HPDE6-E6E7 (cell line): Measurements from ENCODE around the gene SLC22A1.

Experiments used
- DNase-seq: peaks from one replicate; pipeline ENCODE4 v3.0.0; 2011; ENCODE audit warnings: missing footprints; ENCODE audit errors: extremely low spot score

The SLC22A1 gene

DNA sequence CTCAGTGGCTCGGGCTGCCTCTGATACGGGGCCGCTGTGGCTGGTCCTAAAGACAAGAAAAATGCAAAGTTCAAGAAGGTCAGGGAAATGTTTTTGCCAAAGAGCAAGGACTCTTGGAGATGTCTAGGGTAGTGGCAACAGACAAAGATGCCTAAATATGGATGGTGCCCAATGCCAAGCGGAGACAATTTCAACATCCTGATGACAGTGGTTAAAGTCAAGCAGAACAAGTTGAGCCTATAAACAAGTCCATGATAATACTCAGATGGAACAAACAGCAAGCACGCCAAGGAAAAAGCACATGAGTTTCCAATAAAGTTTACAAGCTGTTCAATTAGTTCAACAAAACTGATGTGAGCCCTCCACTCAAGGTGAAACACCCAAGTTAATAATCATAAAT is 51.1 kb downstream of the SLC22A1 start:
- DNase-seq, result no peak

DNA sequence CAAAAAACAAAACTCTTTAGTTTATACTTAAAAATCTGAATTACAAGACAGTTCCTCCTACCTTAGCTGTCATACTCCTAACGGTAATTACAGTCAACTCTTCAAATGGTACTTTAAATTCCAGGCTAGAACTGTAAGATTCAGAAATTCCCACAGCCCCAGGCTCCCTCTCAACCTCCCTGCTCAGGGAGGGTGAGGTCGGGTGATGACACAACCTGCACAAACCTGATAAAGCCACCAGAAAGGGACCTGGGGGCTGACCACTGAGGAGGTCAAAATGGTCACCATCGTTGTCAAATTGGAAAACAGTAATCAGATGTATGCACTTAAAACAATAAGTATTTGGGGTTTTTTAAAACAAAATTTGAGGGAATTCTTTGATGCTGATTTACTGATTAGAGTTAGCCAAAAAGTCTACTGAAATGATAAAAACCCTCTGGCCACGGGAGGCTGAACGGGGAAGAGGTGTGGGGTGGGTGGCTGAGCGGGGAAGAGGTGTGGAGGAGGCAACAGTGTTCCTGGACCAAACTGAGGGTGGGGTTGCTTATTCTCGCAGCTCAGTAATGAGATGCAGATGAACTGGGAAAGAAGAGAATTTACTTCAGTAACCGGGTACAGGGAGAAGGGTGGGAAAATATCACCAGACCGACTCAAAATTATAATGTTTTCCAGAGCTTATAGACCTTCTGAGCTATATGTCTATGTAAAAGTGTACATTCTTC is 52.4 kb downstream of the SLC22A1 start:
- no peak for DNase-seq

GRCh38 chr6:160174681-160175080 is 53.1 kb downstream of the SLC22A1 start:
- DNase-seq, result no peak

- no peak for DNase-seq
These were observed 55.6 kb downstream of the SLC22A1 start for GRCh38 chr6:160177220-160177619.

DNA sequence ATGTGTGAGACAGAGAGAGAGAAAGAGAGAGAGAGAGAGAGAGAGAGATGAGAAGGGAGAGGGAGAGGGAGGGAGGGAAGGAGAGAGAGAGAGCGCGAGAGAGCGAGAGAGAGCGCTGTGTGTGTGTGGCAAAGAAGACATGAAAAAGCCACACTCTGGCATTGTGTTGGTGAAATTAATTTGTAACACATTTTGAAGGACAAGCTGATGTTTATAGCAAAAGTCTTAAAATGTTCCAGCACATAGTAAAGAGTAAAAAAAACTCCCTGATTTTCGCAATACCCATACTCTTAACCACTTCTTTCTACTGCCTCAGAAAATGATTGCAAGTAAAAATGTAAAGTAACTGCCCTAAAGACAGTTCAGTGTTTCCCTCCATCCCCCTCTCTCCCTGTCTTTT is 56.7 kb downstream of the SLC22A1 start:
- no peak for DNase-seq

GRCh38 chr6:160180706-160181105 is 59.1 kb downstream of the SLC22A1 start:
- no peak for DNase-seq

GRCh38 chr6:160188773-160189172 is 67.2 kb downstream of the SLC22A1 start:
- DNase-seq, result no peak

GRCh38 chr6:160190081-160190480 is 68.5 kb downstream of the SLC22A1 start:
- no peak for DNase-seq

DNA sequence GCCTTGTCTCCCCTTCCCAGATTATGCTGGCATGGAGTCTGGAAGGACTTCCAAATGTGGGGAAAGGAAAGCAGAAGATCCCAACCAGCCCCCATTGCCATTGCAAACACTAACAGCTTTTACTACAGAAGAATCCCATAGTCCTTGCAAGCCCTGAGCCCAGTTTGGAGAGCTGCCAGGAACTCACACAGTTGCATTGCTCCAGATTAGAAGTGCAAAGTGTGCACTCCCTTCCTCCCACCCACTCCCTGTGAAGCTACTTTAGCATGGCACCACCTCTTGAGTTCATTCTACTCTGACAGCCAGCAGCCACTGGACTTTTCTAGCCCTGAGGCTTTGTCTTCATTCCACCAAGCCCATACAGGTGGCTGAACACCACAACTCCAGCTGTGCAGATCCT is 69.4 kb downstream of the SLC22A1 start:
- DNase-seq, result no peak

- DNase-seq, result no peak
These were observed 71.2 kb downstream of the SLC22A1 start for GRCh38 chr6:160192840-160193239.

GRCh38 chr6:160194808-160195207 is 73.2 kb downstream of the SLC22A1 start:
- no peak for DNase-seq

DNA sequence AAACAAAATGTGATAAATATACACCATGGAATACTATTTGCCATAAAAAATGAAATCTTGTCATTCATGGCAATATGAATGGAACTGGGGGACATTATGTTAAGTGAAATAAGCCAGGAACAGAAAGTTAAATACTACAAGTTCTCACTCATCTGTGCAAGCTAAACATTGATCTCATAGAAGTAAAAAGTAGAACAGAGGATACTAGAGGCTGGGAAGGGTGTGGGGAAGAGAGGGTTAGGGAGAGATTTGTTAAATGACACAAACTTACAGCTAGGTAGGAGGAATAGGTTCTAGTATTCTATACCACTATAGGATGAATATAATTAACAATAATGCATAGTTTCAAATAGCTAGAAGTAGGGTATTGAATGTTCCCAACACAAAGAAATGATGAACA is 76.0 kb downstream of the SLC22A1 start:
- no peak for DNase-seq

DNA sequence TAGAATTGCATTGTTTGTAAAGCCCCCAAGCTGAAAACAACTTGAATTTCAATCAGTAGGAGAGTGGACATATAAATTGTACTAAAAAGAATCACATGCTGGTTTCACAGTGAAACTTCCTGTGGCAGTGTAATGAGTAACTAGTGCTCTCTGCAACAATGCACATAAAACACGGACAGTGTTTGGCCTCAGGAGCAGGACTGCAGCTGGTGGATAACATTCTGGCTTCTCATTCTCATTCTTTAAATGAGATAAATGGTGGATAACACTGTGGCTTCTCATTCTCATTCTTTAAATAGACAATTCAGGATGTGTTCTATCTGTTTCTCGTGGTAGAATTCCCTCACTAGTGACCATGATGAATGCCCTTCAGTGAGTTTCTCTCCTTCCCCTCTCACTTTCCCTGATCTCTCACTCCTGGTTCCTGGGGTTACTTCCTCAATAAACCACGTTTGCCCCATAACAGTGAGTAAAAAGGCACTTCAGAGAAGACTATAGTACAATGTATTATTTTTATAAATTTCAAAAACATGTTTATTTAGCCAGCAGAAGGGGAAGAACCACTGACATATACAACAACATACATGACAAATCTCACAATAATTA is 77.1 kb downstream of the SLC22A1 start:
- no peak for DNase-seq

GRCh38 chr6:160201061-160201460 is 79.4 kb downstream of the SLC22A1 start:
- DNase-seq, result no peak

- DNase-seq, result no peak
These were observed 80.8 kb downstream of the SLC22A1 start for GRCh38 chr6:160202411-160202810.

- DNase-seq, result no peak
These were observed 81.5 kb downstream of the SLC22A1 start for GRCh38 chr6:160203076-160203475.

DNA sequence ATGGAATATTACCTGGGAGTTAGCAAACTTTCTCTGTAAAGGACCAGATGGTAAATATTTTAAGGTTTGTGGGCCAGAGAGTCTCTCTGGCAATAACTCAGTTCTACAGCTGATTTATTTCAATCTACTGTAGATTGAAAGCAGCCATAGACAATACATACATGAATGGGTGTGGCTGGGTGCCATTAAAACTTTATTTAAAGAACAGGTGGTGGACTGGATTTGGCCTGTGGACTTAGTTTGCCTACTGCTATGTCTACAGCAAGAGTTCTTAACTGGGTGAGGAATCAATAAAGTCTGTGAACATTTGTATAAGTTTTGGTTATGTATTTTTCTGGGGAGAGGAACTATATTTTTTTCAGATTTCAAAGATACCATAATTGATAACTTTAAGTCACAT is 81.9 kb downstream of the SLC22A1 start:
- DNase-seq, result no peak

DNA sequence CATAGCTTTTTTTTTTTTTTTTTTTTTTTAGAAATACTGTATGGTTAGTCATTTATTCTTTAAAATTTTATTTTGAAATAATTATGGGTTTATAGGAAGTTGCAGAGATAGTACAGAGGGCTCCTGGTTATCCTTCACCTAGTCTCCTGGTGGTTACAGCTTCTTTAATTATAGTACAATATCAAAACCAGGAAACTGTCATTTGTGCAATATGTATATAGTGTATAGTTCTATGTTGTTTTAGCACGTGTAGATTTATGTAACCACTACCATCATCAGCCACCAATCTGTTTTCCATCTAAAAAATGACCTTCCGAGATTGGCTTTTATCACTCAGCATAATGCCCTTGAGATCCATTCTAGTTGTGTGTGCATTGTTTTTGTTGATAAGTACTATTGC is 82.3 kb downstream of the SLC22A1 start:
- no peak for DNase-seq

- DNase-seq, result no peak
These were observed 83.1 kb downstream of the SLC22A1 start for GRCh38 chr6:160204710-160205109.

GRCh38 chr6:160207618-160208017 is 86.0 kb downstream of the SLC22A1 start:
- no peak for DNase-seq
